Mucosa of rectum (tissue), 2 donors: ENCODE measurements around the gene IFIH1.

Experiments
- H3K27ac ChIP-seq, 2 donors: one replicate each; pipeline ENCODE4 v1.7.0; 2013; ENCODE audit warnings: inconsistent platforms in 2 of 2, low read depth in 2 of 2, low read length in 2 of 2
- H3K27me3 ChIP-seq, 2 donors: one replicate each; pipeline ENCODE4 v1.7.0; 2013; ENCODE audit warnings: low read length in 2 of 2; ENCODE audit not compliant: control insufficient read depth in 2 of 2, insufficient read depth in 2 of 2
- H3K36me3 ChIP-seq, 2 donors: one replicate each; pipeline ENCODE4 v1.7.0; 2013; ENCODE audit warnings: low read length in 2 of 2; ENCODE audit not compliant: control insufficient read depth in 2 of 2, insufficient read depth in 2 of 2
- H3K4me1 ChIP-seq, 2 donors: one replicate each; pipeline ENCODE4 v1.7.0; 2013; ENCODE audit warnings: low read length in 2 of 2, mild to moderate bottlenecking in 1 of 2; ENCODE audit not compliant: control insufficient read depth in 2 of 2, insufficient read depth in 2 of 2
- H3K4me3 ChIP-seq, 2 donors: one replicate each; pipeline ENCODE4 v1.7.0; 2013; ENCODE audit warnings: low read length in 2 of 2
- H3K9ac ChIP-seq, 2 donors: one replicate each; pipeline ENCODE4 v1.7.0; 2013; ENCODE audit warnings: low read length in 2 of 2, low read depth in 1 of 2, mild to moderate bottlenecking in 1 of 2
- H3K9me3 ChIP-seq, 2 donors: one replicate each; pipeline ENCODE4 v1.7.0; 2013; ENCODE audit warnings: low read length in 2 of 2; ENCODE audit not compliant: control insufficient read depth in 2 of 2
- donor health status: healthy.
- donor health status: Normal muscosa, but diverticular disease.

IFIH1 gene

DNA sequence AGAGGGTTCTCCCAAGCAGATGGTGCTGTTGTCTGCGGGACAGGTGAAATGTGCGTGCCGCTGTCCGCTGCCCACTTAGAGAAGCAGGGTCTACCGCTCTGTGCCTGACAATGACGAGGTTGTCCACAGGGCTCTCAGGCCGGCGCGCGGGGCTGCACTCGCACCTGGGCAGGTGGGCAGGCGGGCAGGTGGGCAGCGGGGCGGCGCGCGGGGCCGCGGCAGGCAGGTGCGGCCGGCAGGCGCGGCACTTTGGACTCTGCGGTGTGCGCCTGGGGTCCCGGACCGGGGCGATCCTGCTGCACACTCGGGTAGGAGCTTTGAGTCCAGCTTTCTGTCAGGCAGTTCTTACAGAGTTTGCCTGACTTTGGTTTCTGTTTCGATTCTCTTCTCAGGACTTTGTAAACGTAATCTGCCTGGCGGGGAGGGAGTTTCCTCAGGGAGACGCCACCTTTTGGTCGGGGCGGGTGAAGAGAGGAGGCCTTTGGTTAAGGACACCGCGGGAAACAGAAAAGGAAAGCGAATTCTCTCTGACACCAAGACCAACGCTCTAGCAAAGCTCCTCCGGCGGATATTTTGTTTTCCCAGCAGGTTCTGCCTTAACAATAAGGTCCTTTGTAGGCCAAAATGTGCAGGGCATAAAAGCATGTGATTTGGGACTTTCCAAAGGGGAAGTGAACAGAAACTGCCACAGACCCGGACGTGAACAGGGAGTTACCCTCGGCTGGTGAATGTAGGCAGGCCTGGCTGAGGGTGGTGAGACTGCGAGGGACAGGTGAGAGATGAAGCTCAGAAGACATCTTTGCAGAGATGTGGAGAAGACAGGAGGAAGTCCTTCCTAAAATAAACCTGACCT, at the start of gene IFIH1:
Gene IFIH1, minus strand, starts transcription at position 357 of the 853 bp plus-strand sequence. CDS start 377 bp downstream, outside the sequence.
- H3K9me3 ChIP-seq = no peaks in the 10 kb centered on the region
- H3K36me3 ChIP-seq = no peaks in the 10 kb centered on the region
- H3K27ac ChIP-seq = peak within 1 kb of the TSS; percentile 88 to 92
- peak within 1 kb of the TSS; percentile 93 to 97 for H3K9ac ChIP-seq
- peaks cover 15 to 31% of the 10 kb centered on the region in 2 donors for H3K4me1 ChIP-seq
- H3K27me3 ChIP-seq = no peaks in the 10 kb centered on the region
- H3K4me3 ChIP-seq = peak within 1 kb of the TSS; percentile 91 to 99

DNA sequence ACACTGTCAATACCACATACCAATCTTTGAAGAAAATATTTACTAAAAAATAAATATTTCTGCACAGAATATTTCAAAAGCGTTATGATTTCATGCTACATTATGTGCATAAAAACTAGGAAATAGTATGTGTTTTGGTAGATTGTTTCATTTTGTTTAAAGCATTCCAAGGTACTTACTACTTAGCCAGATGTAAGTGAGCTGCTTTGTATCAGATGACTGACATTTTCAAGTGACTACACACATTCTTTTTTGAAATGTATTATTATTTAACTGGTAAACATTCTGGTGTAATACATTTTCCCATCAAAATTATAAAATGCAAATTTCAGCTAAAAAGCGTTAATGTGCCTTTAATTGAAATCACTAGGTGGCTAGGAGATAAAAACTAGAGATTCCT, 46.9 kb upstream of the IFIH1 start:
- H3K9ac ChIP-seq = no peak overlapping the region
- no peak overlapping the region for H3K27ac ChIP-seq
- no peaks in the 10 kb centered on the region for H3K36me3 ChIP-seq
- H3K9me3 ChIP-seq = no peaks in the 10 kb centered on the region
- H3K4me3 ChIP-seq = no peak overlapping the region
- H3K4me1 ChIP-seq = no peaks in the 10 kb centered on the region
- no peaks in the 10 kb centered on the region for H3K27me3 ChIP-seq

DNA sequence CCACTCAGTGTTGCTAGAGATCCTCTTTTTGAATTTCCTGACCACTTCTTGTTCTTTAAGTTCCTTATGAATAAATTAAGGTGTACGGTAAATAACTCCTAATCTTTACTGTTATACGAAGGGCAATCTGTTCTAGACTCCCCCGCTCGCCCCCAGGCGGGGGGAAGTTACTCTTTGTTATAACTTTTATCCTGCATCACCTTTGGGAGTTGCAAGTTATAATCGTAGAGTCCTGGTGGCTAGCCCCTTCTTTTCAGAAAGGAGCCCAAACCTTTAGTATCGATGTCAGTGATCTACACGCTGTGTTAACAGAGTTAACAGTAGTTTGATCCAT, 26.1 kb upstream of the IFIH1 start:
- peaks cover 0 to 7% of the 10 kb centered on the region in 2 donors for H3K4me1 ChIP-seq
- H3K4me3 ChIP-seq = peak overlapping the region; percentile 90 to 91
- H3K36me3 ChIP-seq = no peaks in the 10 kb centered on the region
- peak overlapping the region; percentile 73 to 83 for H3K9ac ChIP-seq
- no peaks in the 10 kb centered on the region for H3K27me3 ChIP-seq
- H3K27ac ChIP-seq = peak overlapping the region; percentile 85 to 88
- H3K9me3 ChIP-seq = no peaks in the 10 kb centered on the region

DNA sequence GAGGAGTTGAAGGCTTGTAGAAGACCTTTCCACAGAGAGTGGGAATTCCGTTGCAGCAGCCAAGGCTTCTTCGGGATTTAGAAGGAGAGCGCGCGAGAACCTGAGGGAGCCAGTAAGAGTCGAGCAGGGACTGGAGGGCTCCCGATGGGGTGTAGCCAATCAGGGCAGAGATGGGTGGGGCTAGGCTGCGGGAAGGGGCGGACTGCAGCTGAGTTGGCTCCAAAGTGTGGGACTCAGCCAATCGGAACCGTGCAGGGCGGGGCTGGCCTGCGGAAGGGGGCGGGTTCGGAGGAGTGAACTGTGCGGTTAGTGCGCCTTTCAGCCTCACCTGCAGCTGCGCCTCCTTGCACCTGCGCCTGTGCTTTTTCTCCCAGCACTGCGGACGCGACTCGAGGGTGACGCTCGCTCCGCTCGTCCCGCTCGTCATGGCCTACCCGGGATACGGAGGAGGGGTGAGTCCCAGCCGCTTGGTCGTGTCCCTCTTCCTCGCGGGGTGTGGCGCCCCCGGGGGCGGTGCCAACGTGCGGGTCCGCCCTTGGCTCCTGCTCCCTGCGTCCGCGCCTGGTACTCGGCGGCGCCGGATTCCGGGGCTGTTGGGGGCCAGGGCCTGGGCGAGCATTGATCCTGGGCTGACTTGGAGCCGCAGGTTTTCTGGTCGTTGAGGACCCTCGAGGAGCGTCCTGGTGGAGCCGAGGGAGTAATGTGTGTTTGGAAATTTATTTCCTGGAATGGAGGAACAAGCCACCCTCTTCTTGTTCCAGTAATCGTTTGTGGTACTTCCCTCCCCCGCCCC, 25.5 kb upstream of the IFIH1 start, which contains the start of gene GCA:
Gene GCA, plus strand, starts transcription at position 309 of the 793 bp plus-strand sequence. Its CDS starts 117 bp downstream, at position 426.
- Histone ChIP-seq H3K4me1 (peaks cover 0 to 7% of the 10 kb centered on the region in 2 donors), H3K27me3 (no peaks in the 10 kb centered on the region), H3K36me3 (no peaks in the 10 kb centered on the region), H3K27ac (peak within 1 kb of the TSS; percentile 85 to 88), H3K9ac (peak within 1 kb of the TSS; percentile 73 to 83), H3K4me3 (peak within 1 kb of the TSS; percentile 90 to 91), H3K9me3 (no peaks in the 10 kb centered on the region)

DNA sequence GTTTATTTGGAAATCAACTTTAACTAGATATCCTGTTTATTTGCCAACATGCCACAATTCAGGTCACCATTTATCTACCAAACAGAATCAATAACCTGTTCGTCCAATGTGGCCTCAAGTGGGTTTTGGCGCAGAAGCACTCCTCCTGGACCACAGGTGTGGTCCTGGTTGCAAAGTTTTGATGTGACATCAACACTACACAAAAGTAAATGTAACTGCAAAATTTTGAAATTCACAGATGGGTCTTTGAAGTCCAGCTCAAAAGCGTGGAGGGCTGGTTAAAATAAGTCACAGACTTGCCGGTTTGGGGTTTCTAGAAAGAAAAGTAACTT, 25.0 kb upstream of the IFIH1 start:
- Histone ChIP-seq H3K27me3 (no peaks in the 10 kb centered on the region), H3K4me1 (peaks cover 0 to 7% of the 10 kb centered on the region in 2 donors), H3K9ac (no peak overlapping the region), H3K27ac (no peak overlapping the region), H3K36me3 (no peaks in the 10 kb centered on the region), H3K4me3 (peak overlapping the region; percentile 90 to 91), H3K9me3 (no peaks in the 10 kb centered on the region)

DNA sequence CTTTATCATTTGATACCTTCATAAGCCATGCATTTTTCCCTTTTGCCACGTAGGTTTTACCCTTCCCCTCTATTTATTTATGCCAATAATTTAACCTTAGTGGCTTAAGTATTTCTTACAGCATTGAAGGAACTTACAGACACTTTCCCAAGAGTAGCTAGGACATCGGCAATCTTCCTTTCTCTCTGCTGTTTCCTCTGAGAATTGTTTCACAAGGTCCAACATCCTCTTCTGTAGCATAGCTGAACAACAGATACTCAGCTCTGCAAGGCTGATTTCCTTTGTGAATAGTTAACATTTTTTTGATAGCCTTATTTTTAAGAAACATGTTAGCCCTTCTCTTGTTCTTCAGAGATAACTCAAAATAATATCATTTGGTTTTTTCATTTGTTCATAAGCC, 24.4 kb upstream of the IFIH1 start:
- Histone ChIP-seq H3K9me3 (no peaks in the 10 kb centered on the region), H3K4me1 (peaks cover 0 to 7% of the 10 kb centered on the region in 2 donors), H3K27ac (no peak overlapping the region), H3K36me3 (no peaks in the 10 kb centered on the region), H3K9ac (no peak overlapping the region), H3K27me3 (no peaks in the 10 kb centered on the region), H3K4me3 (no peak overlapping the region)

DNA sequence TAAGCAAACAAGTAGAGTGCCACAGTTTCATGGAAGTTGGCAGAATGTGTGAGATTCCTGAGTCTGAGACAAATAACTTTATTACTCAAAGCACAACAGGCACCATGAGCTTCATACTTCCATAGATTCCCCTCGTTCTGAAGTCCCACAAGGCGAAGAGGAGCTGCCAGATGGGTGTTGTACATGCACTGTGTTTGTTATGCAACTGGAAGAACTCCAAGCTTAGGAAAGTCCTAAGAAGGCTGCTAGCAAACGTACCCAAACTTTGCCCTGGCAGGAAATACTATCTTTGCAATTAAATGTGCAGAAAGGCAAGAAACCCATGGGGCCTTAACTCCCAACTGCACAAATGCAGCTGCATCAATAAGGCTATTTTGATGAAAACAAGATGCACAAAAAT, 23.8 kb upstream of the IFIH1 start:
- Histone ChIP-seq H3K9me3 (no peaks in the 10 kb centered on the region), H3K36me3 (no peaks in the 10 kb centered on the region), H3K4me3 (no peak overlapping the region), H3K4me1 (peaks cover 0 to 7% of the 10 kb centered on the region in 2 donors), H3K27ac (no peak overlapping the region), H3K9ac (no peak overlapping the region), H3K27me3 (no peaks in the 10 kb centered on the region)

DNA sequence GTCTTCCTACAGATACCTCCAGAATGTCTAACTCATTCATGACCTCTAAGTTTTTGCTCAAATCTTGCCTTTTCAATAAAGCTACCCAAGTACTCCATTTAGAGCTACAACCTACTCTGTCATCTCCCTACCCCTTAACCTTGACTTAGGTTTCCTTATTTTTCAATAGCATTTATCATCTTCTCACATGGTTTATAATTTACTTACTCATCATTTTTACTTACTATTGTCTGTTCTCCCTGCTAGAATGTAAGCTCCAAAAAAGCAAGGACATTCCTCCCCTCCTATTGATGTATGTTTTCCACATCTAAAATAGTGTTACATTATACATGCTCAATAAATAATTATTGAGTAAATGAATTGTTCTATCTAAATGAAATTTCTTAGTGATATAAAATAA, 22.3 kb upstream of the IFIH1 start:
- Histone ChIP-seq H3K27me3 (no peaks in the 10 kb centered on the region), H3K27ac (no peak overlapping the region), H3K9ac (no peak overlapping the region)

DNA sequence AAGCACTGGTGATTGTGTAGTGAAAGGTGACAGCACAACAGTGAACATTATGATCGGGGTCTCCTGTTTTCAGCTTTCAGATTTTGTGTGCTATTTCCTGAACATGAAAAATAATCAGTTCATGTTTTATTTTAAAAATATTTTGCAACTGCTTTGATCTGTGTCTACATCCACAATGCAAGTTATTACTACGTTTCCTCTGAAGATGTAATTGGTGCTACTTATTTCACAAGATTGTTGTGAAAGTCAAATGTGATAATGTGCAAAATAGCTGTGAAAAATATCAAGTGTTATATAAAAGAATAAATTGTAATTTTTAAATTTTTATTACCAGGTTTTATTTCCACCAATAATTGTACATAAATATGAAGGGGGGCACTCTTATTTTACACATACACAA, 19.4 kb upstream of the IFIH1 start:
- Histone ChIP-seq H3K9me3 (no peaks in the 10 kb centered on the region), H3K9ac (no peak overlapping the region), H3K4me1 (no peaks in the 10 kb centered on the region), H3K36me3 (no peaks in the 10 kb centered on the region), H3K27me3 (no peaks in the 10 kb centered on the region), H3K27ac (no peak overlapping the region), H3K4me3 (no peak overlapping the region)

More for the DNA sequence above, 22.3 kb upstream of the IFIH1 start:
- no peaks in the 10 kb centered on the region for H3K36me3 ChIP-seq
- no peak overlapping the region for H3K4me3 ChIP-seq
- no peaks in the 10 kb centered on the region for H3K9me3 ChIP-seq
- H3K4me1 ChIP-seq = peaks cover 0 to 7% of the 10 kb centered on the region in 2 donors

DNA sequence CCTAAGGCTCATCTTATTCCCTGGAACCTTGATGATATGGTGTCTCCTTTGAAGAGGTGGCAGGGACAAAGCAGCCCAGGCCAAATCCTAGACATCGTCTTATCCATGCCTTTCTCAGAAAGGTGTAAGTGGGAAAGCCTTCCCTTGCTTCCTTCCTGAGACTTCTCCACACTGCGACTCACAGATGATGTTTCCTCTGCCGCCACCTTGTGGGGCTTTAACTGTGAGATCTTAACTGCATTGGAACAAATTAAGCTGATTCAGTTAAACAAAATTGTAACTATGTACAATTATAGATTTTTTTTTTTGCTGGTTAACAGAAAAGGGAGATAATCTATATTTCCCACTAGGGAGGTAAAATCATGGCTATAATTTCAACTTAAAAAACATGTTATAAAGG, 15.5 kb upstream of the IFIH1 start:
- Histone ChIP-seq H3K4me3 (no peak overlapping the region), H3K9ac (no peak overlapping the region), H3K9me3 (no peaks in the 10 kb centered on the region), H3K27me3 (no peaks in the 10 kb centered on the region), H3K36me3 (peaks cover 0 to 3% of the 10 kb centered on the region in 2 donors), H3K27ac (no peak overlapping the region), H3K4me1 (no peaks in the 10 kb centered on the region)
